ENCODE results near the gene LCK. TPM values are rescaled to one million over a fixed set of nuclear protein-coding genes. Genes with fewer than 3 reads are reported as not detected.

LCK gene
- total and polyA plus RNA-seq, 10 of the 15 experiments (the other 5 are each of a cell fraction or from before 2014, with no cell fraction given) = 31.5 to 173 (median 119) TPM

GRCh38 chr1:32265846-32266245 lies 14.8 kb downstream of the LCK start (continued):
- no peak for TF ChIP-seq MYC (IDR thresholded peaks at IDR 0.05; ENCODE audit: insufficient read depth, insufficient read length, insufficient replicate concordance, low read length, severe bottlenecking)
- TF ChIP-seq NRF1 (conservative IDR thresholded peaks at IDR 0.05; ENCODE audit: low read depth, low read length) = no peak
- TF ChIP-seq ATF2 (IDR thresholded peaks at IDR 0.05; ENCODE audit: low read length) = no peak
- TF ChIP-seq POLR2AphosphoS2 (IDR thresholded peaks at IDR 0.05; ENCODE audit: low read depth, low read length) = no peak
- TF ChIP-seq EP300 (IDR thresholded peaks at IDR 0.05; ENCODE audit: borderline replicate concordance in 1 of 2, control insufficient read depth in 1 of 2, low read depth in 2 of 2, low read length in 2 of 2) = no peak

- no peaks in the 10 kb centered on the region for H4K20me1 ChIP-seq (ENCODE audit: control insufficient read depth, insufficient read depth)
- peaks cover 17% of the 10 kb centered on the region for H3K79me2 ChIP-seq (ENCODE audit: control insufficient read depth, insufficient read depth, low read length)
- WGBS (ENCODE audit: insufficient coverage, insufficient replicate concordance, low lambda C conversion rate, missing lambda C conversion rate) = 82% methylated on average over 7 of the region's 7 CpGs
- TF ChIP-seq TAF1 (IDR thresholded peaks at IDR 0.05; ENCODE audit: borderline replicate concordance, low read depth, low read length) (no peak), ATF3 (IDR thresholded peaks at IDR 0.05; ENCODE audit: borderline replicate concordance, extremely low read depth, low read depth, low read length) (no peak), RUNX3 (IDR thresholded peaks at IDR 0.05; ENCODE audit: low read length) (no peak), ZZZ3 (IDR thresholded peaks at IDR 0.05; ENCODE audit: control insufficient read depth, insufficient read length, low read depth) (no peak), EGR1 (IDR thresholded peaks at IDR 0.05; ENCODE audit: borderline replicate concordance in 1 of 2, low read depth in 2 of 2, low read length in 2 of 2) (no peak), NRF1 (conservative IDR thresholded peaks at IDR 0.05; ENCODE audit: low read depth, low read length) (no peak), CBFB (IDR thresholded peaks at IDR 0.05; ENCODE audit: low read depth) (no peak)
- intact Hi-C loops (cut with micrococcal nuclease; ENCODE audit: unreplicated experiment) (no loop called here), in situ Hi-C loops (cut with MboI) (no loop called here)
- ChIA-PET SMC1A (ENCODE audit: uncharacterized antibody, unreplicated experiment) (interaction anchor here (1.4 kb wide), 1 partner anchor 26 kb away, joined by 3 read pairs; no protein-coding TSS in a partner anchor), POLR2A (interaction anchor here (0.6 kb wide), 2 partner anchors 11 to 99 kb away, joined by 3 to 4 read pairs; no protein-coding TSS in a partner anchor), RAD21 (ENCODE audit: unreplicated experiment) (no interaction called here), CTCF (interaction anchor here (1.8 kb wide), 1 partner anchor 18 kb away, joined by 8 read pairs; no protein-coding TSS in a partner anchor)
- H3K4me2 ChIP-seq (ENCODE audit: control insufficient read depth, insufficient read depth) = no peak overlapping the region
- H2AFZ ChIP-seq (ENCODE audit: control insufficient read depth, low read depth, low read length) = no peak overlapping the region; the same call in 1 of the 2 replicates
- peaks cover 27% of the 10 kb centered on the region for H3K4me1 ChIP-seq (ENCODE audit: control insufficient read depth, insufficient read depth, low read length)
- DNase-seq (ENCODE audit: low read depth, low spot score) (no peak), FAIRE-seq (no peak), ATAC-seq (no peak)
- H3K9me3 ChIP-seq (replicated peaks; ENCODE audit: control insufficient read depth, insufficient read depth, low read length) = no peaks in the 10 kb centered on the region; the same call in 2 of the 3 replicates
- H3K27ac ChIP-seq (ENCODE audit: control insufficient read depth, insufficient read depth) = peak overlapping the region; percentile 33; the same call in 1 of the 2 replicates
- no peak overlapping the region for H3K9ac ChIP-seq (ENCODE audit: control insufficient read depth, insufficient read depth, low read length)
- no peaks in the 10 kb centered on the region for H3K27me3 ChIP-seq (replicated peaks in 1 of 2; ENCODE audit: control insufficient read depth in 2 of 2, insufficient read depth in 2 of 2, low read length in 1 of 2)
- BruUV-seq (replicated peaks) = no TSS peak
- H3K36me3 ChIP-seq (ENCODE audit: control insufficient read depth in 2 of 2, insufficient read depth in 2 of 2, low read length in 1 of 2) = peaks cover 0 to 10% of the 10 kb centered on the region in 2 experiments; a peak in 1 of 4 replicates
- no peak overlapping the region for H3K4me3 ChIP-seq
Measured at GRCh38 chr1:32266921-32267591, 16.0 kb downstream of the LCK start.
